Spleen (tissue), 11 donors: ENCODE data around the gene ST6GALNAC5. TPM values are rescaled to one million over a fixed set of nuclear protein-coding genes. Genes with fewer than 3 reads are reported as not detected.

Experiments used
- DNase-seq: peaks from one replicate; pipeline ENCODE4 v3.0.0-alpha.2; 2020
- H3K27ac ChIP-seq, 8 donors: fragments of 200-600 bp; sonication (generic) in 7 of 8; 1 replicate in 4 of 8; 2 replicates in 4 of 8; pipeline versions ENCODE4 v1.5.0 to v1.8.0; 2016 to 2021; ENCODE audit warnings: inconsistent platforms in 4 of 8, mild to moderate bottlenecking in 4 of 8, moderate library complexity in 1 of 8
- H3K27me3 ChIP-seq, 7 donors: fragments of 200-600 bp; sonication (generic) in 6 of 7; replicated peaks in 1 of 7; 1 replicate in 4 of 7; 2 replicates in 3 of 7; pipeline versions ENCODE4 v1.5.0 to v1.8.0; 2016 to 2021; ENCODE audit warnings: inconsistent platforms in 3 of 7, mild to moderate bottlenecking in 1 of 7
- H3K36me3 ChIP-seq, 6 donors: fragments of 200-600 bp; sonication (generic) in 5 of 6; 1 replicate in 4 of 6; 2 replicates in 2 of 6; pipeline versions ENCODE4 v1.5.0 to v1.8.0; 2016 to 2021; ENCODE audit warnings: inconsistent platforms in 2 of 6
- H3K4me1 ChIP-seq, 6 donors: fragments of 200-600 bp; sonication (generic) in 5 of 6; 1 replicate in 3 of 6; 2 replicates in 3 of 6; pipeline versions ENCODE4 v1.5.0 to v1.8.0; 2016 to 2021; ENCODE audit warnings: inconsistent platforms in 3 of 6
- H3K4me3 ChIP-seq, 8 donors: fragments of 200-600 bp; sonication (generic) in 7 of 8; 1 replicate in 4 of 8; 2 replicates in 4 of 8; pipeline versions ENCODE4 v1.5.0 to v1.8.0; 2016 to 2021; ENCODE audit warnings: inconsistent platforms in 4 of 8, mild to moderate bottlenecking in 4 of 8, moderate library complexity in 2 of 8
- H3K9me3 ChIP-seq, 8 donors: fragments of 200-600 bp; sonication (generic) in 7 of 8; 1 replicate in 4 of 8; 2 replicates in 4 of 8; pipeline versions ENCODE4 v1.5.0 to v1.8.0; 2016 to 2021; ENCODE audit warnings: inconsistent platforms in 4 of 8
- CTCF ChIP-seq, 11 experiments: fragments of 200-600 bp in 7 of 11; fragments of 450-650 bp in 4 of 11; sonication (generic) in 4 of 11; IDR thresholded peaks in 8 of 11; conservative IDR thresholded peaks in 3 of 11; 1 replicate in 7 of 11; 2 replicates in 4 of 11; pipeline versions ENCODE4 v1.4.0 to v1.8.0; 2016 to 2021; ENCODE audit warnings: antibody characterized with exemption in 11 of 11, inconsistent platforms in 4 of 11, mild to moderate bottlenecking in 1 of 11
- POLR2A ChIP-seq, 3 donors: fragments of 450-650 bp; IDR thresholded peaks; one replicate each; pipeline ENCODE4 v1.5.1; 2017; ENCODE audit warnings: antibody characterized with exemption in 3 of 3, mild to moderate bottlenecking in 1 of 3
- POLR2AphosphoS5 ChIP-seq, 3 donors: sonication (generic); formaldehyde crosslinking; IDR thresholded peaks; one replicate each; pipeline ENCODE4 v1.5.1; 2017; ENCODE audit warnings: antibody characterized with exemption in 3 of 3
- WGBS, 5 donors: extraction: QIAGEN DNeasy Blood & Tissue Kit in 3 of 5; methylation state at CpG; one replicate each; pipeline versions ENCODE4 v1.1.5 to v1.1.7; 2013 to 2018; 5-methylcytosine and 5-hydroxymethylcytosine counted together
- intact Hi-C: fragments of 100-400 bp; cut with DNase I; formaldehyde crosslinking; loops from one replicate; pipeline ENCODE4 v1.15.0; 2023; ENCODE audit warnings: low total_unique reads
- polyA plus RNA-seq, 3 donors: library from polyadenylated mRNA; stranded (reverse); fragments of 200-250 nt; gene quantifications; one replicate each; pipeline ENCODE4 v1.2.1, GENCODE V29; 2013
- total RNA-seq, 7 donors: library from RNA; depleted of rRNA in 3 of 7; stranded (reverse); fragments of >200 nt in 3 of 7; fragmentation: NEBNext Ultra II Directional in 4 of 7; extraction: Animal tissue kit (Norgen Biotek cat#: 25700) in 4 of 7; gene quantifications; one replicate each; pipeline versions ENCODE4 v1.1.0 to v1.2.1, GENCODE V29; 2016 to 2021
- donor health status: healthy with polysubstance abuse.
- donor health status: DM: no; HTN: no; CAD: no; lungs with moderate emphysema.
- donor health status: DM: no; HTN: no; CAD: no.
- donor health status: Bipolar disorder and iron deficiency.
- donor health status: healthy.
- donor health status: DM: no; HTN: no; CAD: no.
- donor health status: DM: yes; HTN: yes; CAD: no.

Gene ST6GALNAC5
- total and polyA plus RNA-seq, 10 donors = 0.15 to 2.3 (median 1.6) TPM

GRCh38 chr1:76948846-76949245 is 81.6 kb downstream of the ST6GALNAC5 start:
- Histone ChIP-seq H3K27me3 (no peaks in the 10 kb centered on the region), H3K9me3 (no peaks in the 10 kb centered on the region), H3K27ac (no peak overlapping the region), H3K4me1 (no peaks in the 10 kb centered on the region), H3K4me3 (no peak overlapping the region), H3K36me3 (no peaks in the 10 kb centered on the region)
- DNase-seq = no peak
- intact Hi-C loops = no loop called here
- no peak for TF ChIP-seq POLR2AphosphoS5 (IDR thresholded peaks at IDR 0.05)
- no peak for TF ChIP-seq POLR2A (IDR thresholded peaks at IDR 0.05)
- no peak for TF ChIP-seq CTCF (IDR thresholded peaks at IDR 0.05 in 8 of 11, conservative IDR thresholded peaks at IDR 0.05 in 3 of 11)

GRCh38 chr1:76949503-76949902 is 82.2 kb downstream of the ST6GALNAC5 start:
- no peaks in the 10 kb centered on the region for H3K4me1 ChIP-seq

GRCh38 chr1:76950306-76950705 is 83.0 kb downstream of the ST6GALNAC5 start:
- Histone ChIP-seq H3K27ac (no peak overlapping the region), H3K4me1 (no peaks in the 10 kb centered on the region), H3K9me3 (no peaks in the 10 kb centered on the region), H3K4me3 (no peak overlapping the region), H3K36me3 (no peaks in the 10 kb centered on the region), H3K27me3 (no peaks in the 10 kb centered on the region)
- intact Hi-C loops = no loop called here
- TF ChIP-seq POLR2AphosphoS5 (IDR thresholded peaks at IDR 0.05) = no peak
- no peak for TF ChIP-seq POLR2A (IDR thresholded peaks at IDR 0.05)
- no peak for TF ChIP-seq CTCF (IDR thresholded peaks at IDR 0.05 in 8 of 11, conservative IDR thresholded peaks at IDR 0.05 in 3 of 11)
- 71 to 84% (median 81%) methylated on average over 2 of the region's 2 CpGs for WGBS, 5 donors
- no peak for DNase-seq

More at GRCh38 chr1:76949503-76949902, 82.2 kb downstream of the ST6GALNAC5 start:
- Histone ChIP-seq H3K4me3 (no peak overlapping the region), H3K9me3 (no peaks in the 10 kb centered on the region), H3K27ac (no peak overlapping the region), H3K36me3 (no peaks in the 10 kb centered on the region), H3K27me3 (no peaks in the 10 kb centered on the region)
- no peak for TF ChIP-seq POLR2A (IDR thresholded peaks at IDR 0.05)
- TF ChIP-seq POLR2AphosphoS5 (IDR thresholded peaks at IDR 0.05) = no peak
- no peak for TF ChIP-seq CTCF (IDR thresholded peaks at IDR 0.05 in 8 of 11, conservative IDR thresholded peaks at IDR 0.05 in 3 of 11)
- WGBS, 5 donors = 60 to 80% (median 66%) methylated on average over 3 of the region's 3 CpGs
- intact Hi-C loops = no loop called here
- DNase-seq = no peak

- no peaks in the 10 kb centered on the region for H3K9me3 ChIP-seq
- WGBS, 5 donors = 84 to 91% (median 87%) methylated on average over 2 of the region's 2 CpGs
- no peaks in the 10 kb centered on the region for H3K36me3 ChIP-seq
- no peaks in the 10 kb centered on the region for H3K27me3 ChIP-seq
- no peak for TF ChIP-seq CTCF (IDR thresholded peaks at IDR 0.05 in 8 of 11, conservative IDR thresholded peaks at IDR 0.05 in 3 of 11)
- H3K4me3 ChIP-seq = no peak overlapping the region
- DNase-seq = no peak
- H3K27ac ChIP-seq = no peak overlapping the region
- no peaks in the 10 kb centered on the region for H3K4me1 ChIP-seq
- intact Hi-C loops = no loop called here
Measured at GRCh38 chr1:76951153-76951552, 83.9 kb downstream of the ST6GALNAC5 start.
